ENCODE measurements around the gene BLOC1S4.

DNA sequence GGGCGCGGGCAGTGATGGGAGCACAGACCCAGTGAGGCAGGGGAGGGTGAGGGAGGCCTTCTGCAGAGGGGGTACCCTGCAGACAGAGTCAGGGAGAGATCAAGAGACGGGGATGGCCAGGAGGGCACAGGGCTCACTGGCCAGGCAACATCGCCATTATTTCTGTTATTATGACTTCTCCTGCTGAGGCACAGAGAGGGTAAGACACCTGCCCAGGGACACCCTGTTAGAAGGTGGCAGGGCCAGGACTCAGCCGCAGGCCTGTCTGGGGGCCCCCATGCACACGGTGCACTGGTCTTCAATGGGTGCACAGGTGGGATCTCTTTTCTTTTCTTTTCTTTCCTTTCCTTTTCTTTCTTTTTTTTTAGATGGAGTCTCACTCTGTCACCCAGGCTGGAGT lies 15.8 kb downstream of the BLOC1S4 start:
- TF ChIP-seq, protein P1, sequence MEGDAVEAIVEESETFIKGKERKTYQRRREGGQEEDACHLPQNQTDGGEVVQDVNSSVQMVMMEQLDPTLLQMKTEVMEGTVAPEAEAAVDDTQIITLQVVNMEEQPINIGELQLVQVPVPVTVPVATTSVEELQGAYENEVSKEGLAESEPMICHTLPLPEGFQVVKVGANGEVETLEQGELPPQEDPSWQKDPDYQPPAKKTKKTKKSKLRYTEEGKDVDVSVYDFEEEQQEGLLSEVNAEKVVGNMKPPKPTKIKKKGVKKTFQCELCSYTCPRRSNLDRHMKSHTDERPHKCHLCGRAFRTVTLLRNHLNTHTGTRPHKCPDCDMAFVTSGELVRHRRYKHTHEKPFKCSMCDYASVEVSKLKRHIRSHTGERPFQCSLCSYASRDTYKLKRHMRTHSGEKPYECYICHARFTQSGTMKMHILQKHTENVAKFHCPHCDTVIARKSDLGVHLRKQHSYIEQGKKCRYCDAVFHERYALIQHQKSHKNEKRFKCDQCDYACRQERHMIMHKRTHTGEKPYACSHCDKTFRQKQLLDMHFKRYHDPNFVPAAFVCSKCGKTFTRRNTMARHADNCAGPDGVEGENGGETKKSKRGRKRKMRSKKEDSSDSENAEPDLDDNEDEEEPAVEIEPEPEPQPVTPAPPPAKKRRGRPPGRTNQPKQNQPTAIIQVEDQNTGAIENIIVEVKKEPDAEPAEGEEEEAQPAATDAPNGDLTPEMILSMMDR (IDR thresholded peaks at IDR 0.05 in 2 of 3, conservative IDR thresholded peaks at IDR 0.05 in 1 of 3; ENCODE audit: borderline replicate concordance in 1 of 3, insufficient read depth in 1 of 3, low read depth in 2 of 3, low read length in 2 of 3) = no peak
- TF ChIP-seq JUND (IDR thresholded peaks at IDR 0.05) (no peak), RAD21 (IDR thresholded peaks at IDR 0.05; ENCODE audit: low read depth) (no peak), TCF7L2 (IDR thresholded peaks at IDR 0.05; ENCODE audit: borderline replicate concordance, extremely low read depth, insufficient read depth, insufficient read length) (no peak), EZH2 (IDR thresholded peaks at IDR 0.05) (no peak), POLR2AphosphoS5 (IDR thresholded peaks at IDR 0.05; ENCODE audit: low read depth, low read length) (no peak), POLR2A (IDR thresholded peaks at IDR 0.05; ENCODE audit: borderline replicate concordance, extremely low read depth, insufficient read depth, insufficient read length) (no peak), SRF (IDR thresholded peaks at IDR 0.05; ENCODE audit: low read depth) (no peak)
- TF ChIP-seq, protein P2, sequence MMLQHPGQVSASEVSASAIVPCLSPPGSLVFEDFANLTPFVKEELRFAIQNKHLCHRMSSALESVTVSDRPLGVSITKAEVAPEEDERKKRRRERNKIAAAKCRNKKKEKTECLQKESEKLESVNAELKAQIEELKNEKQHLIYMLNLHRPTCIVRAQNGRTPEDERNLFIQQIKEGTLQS (IDR thresholded peaks at IDR 0.05) = no peak
- TF ChIP-seq, protein P3, sequence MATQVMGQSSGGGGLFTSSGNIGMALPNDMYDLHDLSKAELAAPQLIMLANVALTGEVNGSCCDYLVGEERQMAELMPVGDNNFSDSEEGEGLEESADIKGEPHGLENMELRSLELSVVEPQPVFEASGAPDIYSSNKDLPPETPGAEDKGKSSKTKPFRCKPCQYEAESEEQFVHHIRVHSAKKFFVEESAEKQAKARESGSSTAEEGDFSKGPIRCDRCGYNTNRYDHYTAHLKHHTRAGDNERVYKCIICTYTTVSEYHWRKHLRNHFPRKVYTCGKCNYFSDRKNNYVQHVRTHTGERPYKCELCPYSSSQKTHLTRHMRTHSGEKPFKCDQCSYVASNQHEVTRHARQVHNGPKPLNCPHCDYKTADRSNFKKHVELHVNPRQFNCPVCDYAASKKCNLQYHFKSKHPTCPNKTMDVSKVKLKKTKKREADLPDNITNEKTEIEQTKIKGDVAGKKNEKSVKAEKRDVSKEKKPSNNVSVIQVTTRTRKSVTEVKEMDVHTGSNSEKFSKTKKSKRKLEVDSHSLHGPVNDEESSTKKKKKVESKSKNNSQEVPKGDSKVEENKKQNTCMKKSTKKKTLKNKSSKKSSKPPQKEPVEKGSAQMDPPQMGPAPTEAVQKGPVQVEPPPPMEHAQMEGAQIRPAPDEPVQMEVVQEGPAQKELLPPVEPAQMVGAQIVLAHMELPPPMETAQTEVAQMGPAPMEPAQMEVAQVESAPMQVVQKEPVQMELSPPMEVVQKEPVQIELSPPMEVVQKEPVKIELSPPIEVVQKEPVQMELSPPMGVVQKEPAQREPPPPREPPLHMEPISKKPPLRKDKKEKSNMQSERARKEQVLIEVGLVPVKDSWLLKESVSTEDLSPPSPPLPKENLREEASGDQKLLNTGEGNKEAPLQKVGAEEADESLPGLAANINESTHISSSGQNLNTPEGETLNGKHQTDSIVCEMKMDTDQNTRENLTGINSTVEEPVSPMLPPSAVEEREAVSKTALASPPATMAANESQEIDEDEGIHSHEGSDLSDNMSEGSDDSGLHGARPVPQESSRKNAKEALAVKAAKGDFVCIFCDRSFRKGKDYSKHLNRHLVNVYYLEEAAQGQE (IDR thresholded peaks at IDR 0.05; ENCODE audit: low read depth) = no peak
